Measurements from ENCODE around the gene PIM1. TPM values are rescaled to one million over a fixed set of nuclear protein-coding genes. Genes with fewer than 3 reads are reported as not detected.
A peak's percentile ranks its signal among the peaks of the same experiment; 100 is the strongest.

PIM1 gene
- polyA plus RNA-seq, 1 of the 3 experiments (the other 2 are of a cell fraction), result 33.9 TPM

DNA sequence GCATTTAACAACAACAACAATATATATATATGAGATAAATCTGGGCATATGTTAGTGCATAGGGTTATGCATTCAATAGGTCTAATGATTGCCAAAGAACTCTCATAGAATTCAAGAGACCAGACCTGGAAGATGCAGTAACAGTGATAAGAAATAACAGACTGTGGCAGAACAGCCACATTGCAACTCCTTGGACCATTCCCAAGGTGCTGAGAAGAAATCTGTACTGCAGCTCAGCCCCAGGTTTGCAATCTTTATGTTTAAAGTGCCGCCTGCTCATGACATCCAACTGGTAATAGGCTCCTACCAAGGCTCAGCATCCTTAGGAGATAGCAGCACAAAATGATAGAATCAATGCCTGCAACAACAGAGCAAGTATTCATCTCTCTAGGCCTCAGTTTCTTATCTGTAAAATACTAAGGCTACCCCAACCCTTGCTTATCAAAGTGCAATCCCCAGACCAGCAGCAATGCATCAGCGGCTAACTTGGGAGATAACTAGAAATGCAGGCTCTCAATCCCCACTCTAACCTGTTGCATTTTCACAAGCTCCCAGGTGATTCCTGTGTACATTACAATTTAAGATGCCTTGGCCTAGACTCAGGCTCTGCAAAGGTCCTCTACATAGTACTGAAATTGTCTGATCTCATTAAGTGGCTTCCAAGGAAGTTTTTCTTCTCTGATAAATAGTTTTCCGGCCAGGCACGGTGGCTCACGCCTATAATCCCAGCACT, 30.6 kb upstream of the PIM1 start:
- Histone ChIP-seq H3K9ac (no peak overlapping the region), H3K36me3 (replicated peaks in 1 of 2; ENCODE audit: control insufficient read depth in 1 of 2, insufficient read depth in 2 of 2, low read length in 1 of 2) (no peaks in the 10 kb centered on the region), H3K9me2 (no peaks in the 10 kb centered on the region), H3K79me2 (ENCODE audit: insufficient read depth) (no peaks in the 10 kb centered on the region), H3K27ac (ENCODE audit: low read depth in 2 of 2, low read length in 1 of 2) (peak overlapping the region in 1 of 2 experiments; percentile 99; a peak in 1 of 4 replicates), H3K4me3 (ENCODE audit: low read depth in 2 of 2, low read length in 1 of 2) (no peak overlapping the region), H4K20me1 (ENCODE audit: insufficient read depth) (no peaks in the 10 kb centered on the region), H3K27me3 (ENCODE audit: insufficient read depth) (no peaks in the 10 kb centered on the region), H3F3A (replicated peaks; ENCODE audit: insufficient read depth) (peaks cover 45% of the 10 kb centered on the region), H3K4me1 (ENCODE audit: control insufficient read depth in 1 of 2, insufficient read depth in 2 of 2, low read depth in 1 of 2, low read length in 1 of 2) (peaks cover 15 to 49% of the 10 kb centered on the region in 2 experiments), H2AFZ (ENCODE audit: low read depth) (no peak overlapping the region), H3K9me3 (no peaks in the 10 kb centered on the region), H3K4me2 (no peak overlapping the region)
- CTCF ChIA-PET, result interaction anchor here (0.9 to 1.4 kb wide), 3 partner anchors 29 to 88 kb away, joined by 3 to 5 read pairs (median 4); no protein-coding TSS in a partner anchor
- WGBS (ENCODE audit: low lambda C conversion rate), result 90% methylated on average over 4 of the region's 5 CpGs
- TF ChIP-seq, protein P1, sequence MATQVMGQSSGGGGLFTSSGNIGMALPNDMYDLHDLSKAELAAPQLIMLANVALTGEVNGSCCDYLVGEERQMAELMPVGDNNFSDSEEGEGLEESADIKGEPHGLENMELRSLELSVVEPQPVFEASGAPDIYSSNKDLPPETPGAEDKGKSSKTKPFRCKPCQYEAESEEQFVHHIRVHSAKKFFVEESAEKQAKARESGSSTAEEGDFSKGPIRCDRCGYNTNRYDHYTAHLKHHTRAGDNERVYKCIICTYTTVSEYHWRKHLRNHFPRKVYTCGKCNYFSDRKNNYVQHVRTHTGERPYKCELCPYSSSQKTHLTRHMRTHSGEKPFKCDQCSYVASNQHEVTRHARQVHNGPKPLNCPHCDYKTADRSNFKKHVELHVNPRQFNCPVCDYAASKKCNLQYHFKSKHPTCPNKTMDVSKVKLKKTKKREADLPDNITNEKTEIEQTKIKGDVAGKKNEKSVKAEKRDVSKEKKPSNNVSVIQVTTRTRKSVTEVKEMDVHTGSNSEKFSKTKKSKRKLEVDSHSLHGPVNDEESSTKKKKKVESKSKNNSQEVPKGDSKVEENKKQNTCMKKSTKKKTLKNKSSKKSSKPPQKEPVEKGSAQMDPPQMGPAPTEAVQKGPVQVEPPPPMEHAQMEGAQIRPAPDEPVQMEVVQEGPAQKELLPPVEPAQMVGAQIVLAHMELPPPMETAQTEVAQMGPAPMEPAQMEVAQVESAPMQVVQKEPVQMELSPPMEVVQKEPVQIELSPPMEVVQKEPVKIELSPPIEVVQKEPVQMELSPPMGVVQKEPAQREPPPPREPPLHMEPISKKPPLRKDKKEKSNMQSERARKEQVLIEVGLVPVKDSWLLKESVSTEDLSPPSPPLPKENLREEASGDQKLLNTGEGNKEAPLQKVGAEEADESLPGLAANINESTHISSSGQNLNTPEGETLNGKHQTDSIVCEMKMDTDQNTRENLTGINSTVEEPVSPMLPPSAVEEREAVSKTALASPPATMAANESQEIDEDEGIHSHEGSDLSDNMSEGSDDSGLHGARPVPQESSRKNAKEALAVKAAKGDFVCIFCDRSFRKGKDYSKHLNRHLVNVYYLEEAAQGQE (IDR thresholded peaks at IDR 0.05; ENCODE audit: low read depth, low read length), result no peak
- TF ChIP-seq RCOR1 (IDR thresholded peaks at IDR 0.05; ENCODE audit: low read length) (no peak), NRF1 (IDR thresholded peaks at IDR 0.05; ENCODE audit: low read depth, low read length) (no peak), RXRA (IDR thresholded peaks at IDR 0.05; ENCODE audit: borderline replicate concordance, low read depth) (no peak), GATA2 (CRISPR knock-in tag; IDR thresholded peaks at IDR 0.05) (no peak), POLR2AphosphoS5 (IDR thresholded peaks at IDR 0.05; ENCODE audit: low read depth, low read length) (no peak), GABPA (IDR thresholded peaks at IDR 0.05; ENCODE audit: low read depth) (no peak), NFIC (IDR thresholded peaks at IDR 0.05; ENCODE audit: borderline replicate concordance) (no peak), SMC3 (IDR thresholded peaks at IDR 0.05; ENCODE audit: low read depth, low read length) (no peak), YY1 (IDR thresholded peaks at IDR 0.05; ENCODE audit: low read depth) (no peak), JUND (IDR thresholded peaks at IDR 0.05) (no peak), SIN3A (IDR thresholded peaks at IDR 0.05; ENCODE audit: borderline replicate concordance, low read depth, low read length) (no peak)
- TF ChIP-seq, protein P2, sequence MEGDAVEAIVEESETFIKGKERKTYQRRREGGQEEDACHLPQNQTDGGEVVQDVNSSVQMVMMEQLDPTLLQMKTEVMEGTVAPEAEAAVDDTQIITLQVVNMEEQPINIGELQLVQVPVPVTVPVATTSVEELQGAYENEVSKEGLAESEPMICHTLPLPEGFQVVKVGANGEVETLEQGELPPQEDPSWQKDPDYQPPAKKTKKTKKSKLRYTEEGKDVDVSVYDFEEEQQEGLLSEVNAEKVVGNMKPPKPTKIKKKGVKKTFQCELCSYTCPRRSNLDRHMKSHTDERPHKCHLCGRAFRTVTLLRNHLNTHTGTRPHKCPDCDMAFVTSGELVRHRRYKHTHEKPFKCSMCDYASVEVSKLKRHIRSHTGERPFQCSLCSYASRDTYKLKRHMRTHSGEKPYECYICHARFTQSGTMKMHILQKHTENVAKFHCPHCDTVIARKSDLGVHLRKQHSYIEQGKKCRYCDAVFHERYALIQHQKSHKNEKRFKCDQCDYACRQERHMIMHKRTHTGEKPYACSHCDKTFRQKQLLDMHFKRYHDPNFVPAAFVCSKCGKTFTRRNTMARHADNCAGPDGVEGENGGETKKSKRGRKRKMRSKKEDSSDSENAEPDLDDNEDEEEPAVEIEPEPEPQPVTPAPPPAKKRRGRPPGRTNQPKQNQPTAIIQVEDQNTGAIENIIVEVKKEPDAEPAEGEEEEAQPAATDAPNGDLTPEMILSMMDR (IDR thresholded peaks at IDR 0.05), result no peak
- TF ChIP-seq, protein P3, sequence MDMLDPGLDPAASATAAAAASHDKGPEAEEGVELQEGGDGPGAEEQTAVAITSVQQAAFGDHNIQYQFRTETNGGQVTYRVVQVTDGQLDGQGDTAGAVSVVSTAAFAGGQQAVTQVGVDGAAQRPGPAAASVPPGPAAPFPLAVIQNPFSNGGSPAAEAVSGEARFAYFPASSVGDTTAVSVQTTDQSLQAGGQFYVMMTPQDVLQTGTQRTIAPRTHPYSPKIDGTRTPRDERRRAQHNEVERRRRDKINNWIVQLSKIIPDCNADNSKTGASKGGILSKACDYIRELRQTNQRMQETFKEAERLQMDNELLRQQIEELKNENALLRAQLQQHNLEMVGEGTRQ (IDR thresholded peaks at IDR 0.05; ENCODE audit: borderline replicate concordance, low read depth, low read length), result no peak
- POLR2A ChIA-PET, result no interaction called here
- DNase-seq, result no peak
